Thymus (tissue), 11 donors: ENCODE results near the gene PCNX4. TPM values are rescaled to one million over a fixed set of nuclear protein-coding genes. Genes with fewer than 3 reads are reported as not detected.

Source experiments
- DNase-seq, 9 donors: peaks; one replicate each; pipeline ENCODE4 v3.0.0-alpha.2; 2013; ENCODE audit warnings: low spot score in 9 of 9, low read depth in 6 of 9, missing footprints in 1 of 9
- H3K27ac ChIP-seq, 2 donors: one replicate each; pipeline ENCODE4 v1.5.1; 2013; ENCODE audit warnings: control low read depth in 1 of 2, low read depth in 1 of 2, low read length in 1 of 2, mild to moderate bottlenecking in 1 of 2, moderate library complexity in 1 of 2
- H3K27me3 ChIP-seq, 2 donors: one replicate each; pipeline ENCODE4 v1.5.1; 2013; ENCODE audit warnings: low read length in 1 of 2; ENCODE audit not compliant: control insufficient read depth in 2 of 2, insufficient read depth in 1 of 2
- H3K36me3 ChIP-seq, 2 donors: one replicate each; pipeline ENCODE4 v1.5.1; 2013; ENCODE audit warnings: low read length in 1 of 2, mild to moderate bottlenecking in 1 of 2, moderate library complexity in 1 of 2; ENCODE audit not compliant: control insufficient read depth in 2 of 2, insufficient read depth in 2 of 2
- H3K4me1 ChIP-seq, 2 donors: one replicate each; pipeline ENCODE4 v1.5.1; 2013; ENCODE audit warnings: low read length in 2 of 2; ENCODE audit not compliant: control insufficient read depth in 2 of 2, insufficient read depth in 2 of 2
- H3K4me3 ChIP-seq, 2 donors: one replicate each; pipeline ENCODE4 v1.5.1; 2013; ENCODE audit warnings: low read length in 2 of 2, control low read depth in 1 of 2, mild to moderate bottlenecking in 1 of 2
- H3K9me3 ChIP-seq, 2 donors: one replicate each; pipeline ENCODE4 v1.5.1; 2013; ENCODE audit warnings: low read length in 1 of 2, mild to moderate bottlenecking in 1 of 2; ENCODE audit not compliant: control insufficient read depth in 2 of 2, insufficient read depth in 1 of 2
- WGBS: extraction: QIAGEN DNeasy Blood & Tissue Kit; methylation state at CpG from one replicate; pipeline ENCODE4 v1.1.7; 2013; 5-methylcytosine and 5-hydroxymethylcytosine counted together
- polyA plus RNA-seq: library from polyadenylated mRNA; stranded (reverse); fragments of 200-250 nt; gene quantifications from one replicate; pipeline ENCODE4 v1.2.3, GENCODE V29; 2013
- total RNA-seq: library from RNA; stranded (reverse); fragments of 120-200 nt; gene quantifications from one replicate; pipeline ENCODE4 v1.2.4, GENCODE V29; 2013
- donor health status: healthy.

The PCNX4 gene
- total and polyA plus RNA-seq, 2 donors: 38.5 to 55.3 TPM

GRCh38 chr14:60204104-60204842, 112.5 kb downstream of the PCNX4 start:
- WGBS: 87% methylated on average over 8 of the region's 8 CpGs
- no peak for DNase-seq
- Histone ChIP-seq H3K9me3 (no peaks in the 10 kb centered on the region), H3K27ac (no peak overlapping the region), H3K36me3 (no peaks in the 10 kb centered on the region), H3K27me3 (no peaks in the 10 kb centered on the region), H3K4me1 (no peaks in the 10 kb centered on the region), H3K4me3 (no peak overlapping the region)

DNA sequence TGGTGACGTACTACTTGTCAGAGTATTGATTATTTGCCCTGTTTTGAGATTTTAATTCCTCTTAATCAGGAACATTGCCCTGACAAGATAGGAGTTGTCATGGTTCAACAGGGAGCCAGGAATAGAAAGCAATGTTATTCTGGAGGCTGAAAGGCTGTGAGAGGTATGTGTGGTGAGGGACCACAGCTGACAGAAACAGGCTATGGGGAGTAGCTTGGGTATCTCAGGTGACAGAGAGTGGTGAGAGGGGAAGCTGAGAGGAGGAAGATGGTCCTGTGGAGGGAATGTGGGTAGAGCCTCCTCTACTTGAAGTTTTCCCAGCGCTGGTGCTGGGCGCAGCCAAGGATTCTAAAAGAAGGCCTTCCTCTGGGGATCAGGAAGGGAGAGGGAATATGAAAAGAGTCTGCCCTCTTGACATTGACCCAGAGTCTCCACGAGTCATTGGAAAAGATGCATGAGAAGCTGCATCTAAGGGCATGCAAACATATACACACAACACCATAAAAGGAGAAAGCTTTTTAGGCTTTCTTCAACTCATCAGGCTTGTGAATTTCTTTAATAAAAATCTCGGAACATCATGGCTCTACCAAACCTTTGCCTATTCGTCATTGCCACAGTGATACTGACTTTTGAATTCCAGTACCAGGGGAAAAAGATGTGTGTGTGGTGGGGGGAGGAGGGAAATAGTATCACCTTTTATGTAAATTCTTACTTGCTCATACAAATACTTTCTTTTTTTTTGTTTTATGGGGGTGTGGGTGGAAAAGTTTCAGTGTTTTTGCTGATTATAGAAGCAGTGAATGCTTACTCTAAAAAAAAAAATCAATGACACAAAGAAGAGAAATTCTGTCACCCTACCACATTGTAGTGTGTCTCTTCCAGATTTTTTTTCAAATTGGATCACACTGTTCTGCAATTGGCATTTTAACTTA, 113.4 kb downstream of the PCNX4 start:
- 87% methylated on average over 6 of the region's 6 CpGs for WGBS
- Histone ChIP-seq H3K9me3 (no peaks in the 10 kb centered on the region), H3K4me3 (no peak overlapping the region), H3K36me3 (no peaks in the 10 kb centered on the region), H3K4me1 (no peaks in the 10 kb centered on the region), H3K27ac (no peak overlapping the region), H3K27me3 (no peaks in the 10 kb centered on the region)
- no peak for DNase-seq

GRCh38 chr14:60206249-60206670, 114.5 kb downstream of the PCNX4 start:
- DNase-seq: no peak
- no peaks in the 10 kb centered on the region for H3K36me3 ChIP-seq
- H3K27me3 ChIP-seq: no peaks in the 10 kb centered on the region
- H3K4me1 ChIP-seq: no peaks in the 10 kb centered on the region
- no peaks in the 10 kb centered on the region for H3K9me3 ChIP-seq
- no peak overlapping the region for H3K27ac ChIP-seq
- H3K4me3 ChIP-seq: no peak overlapping the region
- WGBS: 96% methylated on average over 7 of the region's 7 CpGs

- no peaks in the 10 kb centered on the region for H3K27me3 ChIP-seq
- 90% methylated on average over 6 of the region's 6 CpGs for WGBS
- no peak overlapping the region for H3K4me3 ChIP-seq
- no peaks in the 10 kb centered on the region for H3K36me3 ChIP-seq
- H3K4me1 ChIP-seq: no peaks in the 10 kb centered on the region
- no peaks in the 10 kb centered on the region for H3K9me3 ChIP-seq
- DNase-seq: no peak
- H3K27ac ChIP-seq: no peak overlapping the region
These were observed 115.3 kb downstream of the PCNX4 start for GRCh38 chr14:60206837-60207533.

DNA sequence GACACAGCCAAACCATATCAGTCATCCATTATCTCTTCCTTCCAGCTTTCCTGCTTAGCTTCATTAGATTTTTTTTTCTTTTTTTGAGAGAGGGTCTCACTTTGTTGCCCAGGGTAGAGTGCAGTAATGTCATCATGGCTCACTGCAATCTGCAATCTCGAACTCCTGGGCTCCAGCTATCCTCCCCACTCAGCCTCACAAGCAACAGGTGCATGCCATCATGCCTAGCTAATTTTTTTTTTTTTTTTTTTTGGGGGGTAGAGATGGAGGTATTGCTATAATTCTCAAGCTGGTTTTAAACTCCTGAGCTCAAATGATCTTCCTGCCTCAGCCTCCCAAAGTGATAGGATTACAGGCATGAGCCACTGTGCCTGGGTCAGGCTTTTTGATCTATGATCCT, 119.0 kb downstream of the PCNX4 start:
- Histone ChIP-seq H3K27me3 (no peaks in the 10 kb centered on the region), H3K4me1 (no peaks in the 10 kb centered on the region), H3K36me3 (no peaks in the 10 kb centered on the region), H3K4me3 (no peak overlapping the region), H3K9me3 (no peaks in the 10 kb centered on the region), H3K27ac (no peak overlapping the region)
- no peak for DNase-seq
- WGBS: 96% methylated on average over 1 of the region's 1 CpG

DNA sequence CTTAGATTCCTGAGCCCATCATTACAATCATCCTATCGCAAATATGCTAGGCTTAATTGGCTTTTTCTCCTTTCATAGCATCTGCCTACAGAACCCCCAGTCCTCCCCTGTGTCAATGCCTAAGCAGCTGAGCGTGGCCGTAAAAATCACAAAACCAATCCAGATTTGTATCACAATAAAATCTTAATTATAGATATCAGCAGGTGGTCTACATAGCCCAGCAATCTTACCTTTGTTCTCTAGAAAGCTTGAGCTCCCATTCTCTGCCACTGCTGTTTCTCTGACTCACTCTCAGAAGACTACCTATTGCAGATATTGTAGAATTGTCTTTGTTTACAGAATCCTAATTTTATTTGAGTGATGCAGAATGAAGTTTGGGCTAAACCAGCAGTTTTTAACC, 119.4 kb downstream of the PCNX4 start:
- Histone ChIP-seq H3K27me3 (no peaks in the 10 kb centered on the region), H3K4me3 (no peak overlapping the region), H3K27ac (no peak overlapping the region), H3K9me3 (no peaks in the 10 kb centered on the region), H3K36me3 (no peaks in the 10 kb centered on the region), H3K4me1 (no peaks in the 10 kb centered on the region)
- WGBS: 98% methylated on average over 3 of the region's 3 CpGs
- no peak for DNase-seq

GRCh38 chr14:60212503-60213371, 121.0 kb downstream of the PCNX4 start:
- H3K9me3 ChIP-seq: no peaks in the 10 kb centered on the region
- no peaks in the 10 kb centered on the region for H3K27me3 ChIP-seq
- no peak overlapping the region for H3K4me3 ChIP-seq
- no peaks in the 10 kb centered on the region for H3K36me3 ChIP-seq
- no peak for DNase-seq
- no peak overlapping the region for H3K27ac ChIP-seq
- WGBS: 94% methylated on average over 5 of the region's 5 CpGs
- no peaks in the 10 kb centered on the region for H3K4me1 ChIP-seq

- Histone ChIP-seq H3K4me3 (no peak overlapping the region), H3K27ac (no peak overlapping the region), H3K9me3 (no peaks in the 10 kb centered on the region), H3K4me1 (no peaks in the 10 kb centered on the region), H3K36me3 (no peaks in the 10 kb centered on the region), H3K27me3 (no peaks in the 10 kb centered on the region)
- DNase-seq: no peak
- 96% methylated on average over 3 of the region's 3 CpGs for WGBS
These were observed 122.3 kb downstream of the PCNX4 start for GRCh38 chr14:60214003-60214402.
